Measurements from ENCODE around the gene TRAPPC10.

The TRAPPC10 gene

DNA sequence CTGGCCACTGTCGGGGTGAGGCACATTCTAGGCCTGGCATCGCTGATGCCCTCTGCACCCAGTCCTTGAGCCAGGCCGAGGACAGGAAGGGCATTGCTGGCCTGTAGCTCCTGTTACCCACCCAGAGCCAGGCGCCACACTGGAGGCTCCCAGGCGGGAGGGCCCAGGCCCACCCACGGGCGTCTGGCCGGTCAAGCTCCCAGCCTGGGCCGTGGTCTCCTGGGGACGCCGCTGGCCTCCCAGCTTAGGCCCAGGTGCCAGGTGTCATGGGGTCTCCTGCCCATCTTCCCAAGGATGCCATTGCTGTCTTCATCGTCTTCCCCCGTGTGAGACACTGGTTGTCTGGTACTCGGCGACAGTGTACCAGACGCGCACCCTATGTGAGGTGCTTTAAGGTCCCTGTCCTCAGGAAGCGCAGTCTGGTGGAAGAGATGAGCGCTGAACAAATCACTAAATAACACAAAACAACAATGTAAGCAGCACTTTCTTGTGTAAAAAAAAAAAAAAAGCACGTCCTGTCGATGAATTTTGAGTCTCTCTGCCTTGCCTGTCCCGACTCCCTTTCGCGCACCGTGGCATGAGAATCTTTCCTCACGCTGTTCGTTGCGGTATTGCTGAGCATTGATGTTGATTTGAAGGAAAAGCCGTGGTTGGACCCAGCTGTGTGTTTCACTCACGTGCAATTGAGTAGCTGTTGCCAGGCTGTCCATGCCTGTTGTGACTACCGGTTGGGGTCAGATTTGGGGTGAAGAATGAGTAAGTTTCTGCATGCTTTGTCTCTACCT, 27.0 kb upstream of the TRAPPC10 start:
- no peak overlapping the region for H3K4me3 ChIP-seq (ENCODE audit: low read length)
- H3K9ac ChIP-seq (ENCODE audit: low read depth, low read length): no peak overlapping the region
- no peaks in the 10 kb centered on the region for H3K4me1 ChIP-seq (ENCODE audit: control insufficient read depth, insufficient read depth, low read length)
- H3K36me3 ChIP-seq (ENCODE audit: insufficient read depth, low read length): peaks cover 7% of the 10 kb centered on the region
- H3K27me3 ChIP-seq (ENCODE audit: control insufficient read depth, insufficient read depth, low read length): peaks cover 3% of the 10 kb centered on the region
- no peaks in the 10 kb centered on the region for H3K9me3 ChIP-seq (replicated peaks; ENCODE audit: low read length)
- H3K4me2 ChIP-seq (ENCODE audit: low read length): no peak overlapping the region

DNA sequence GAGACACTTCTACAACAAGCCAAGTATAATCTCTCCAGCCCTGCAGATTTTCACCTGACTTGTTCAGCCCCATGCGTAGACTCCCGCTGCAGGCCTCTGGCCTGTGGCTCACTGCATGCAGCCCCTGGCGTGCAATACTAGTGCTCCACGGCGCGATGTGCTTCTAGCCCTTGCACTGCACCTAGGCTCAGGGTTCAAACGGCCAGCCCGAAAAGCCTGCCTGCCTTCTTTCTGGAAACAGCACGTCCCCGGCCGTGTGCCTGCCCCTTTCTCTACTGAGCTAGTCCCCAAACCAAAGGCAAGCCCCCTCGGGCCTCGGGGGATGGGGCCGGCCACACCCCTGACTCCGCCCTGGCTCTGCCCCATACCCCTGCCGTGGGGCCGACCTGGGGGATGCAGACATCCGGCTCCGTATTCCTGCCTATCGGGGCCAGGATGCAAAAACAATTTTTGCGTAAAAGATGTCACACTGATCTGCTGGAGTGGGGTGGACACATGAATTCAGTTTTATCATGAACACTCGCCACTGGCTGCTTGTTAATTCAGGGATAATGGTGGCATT, 26.3 kb upstream of the TRAPPC10 start:
- H3K4me3 ChIP-seq (ENCODE audit: low read length): no peak overlapping the region
- H3K4me1 ChIP-seq (ENCODE audit: control insufficient read depth, insufficient read depth, low read length): no peaks in the 10 kb centered on the region
- no peak overlapping the region for H3K4me2 ChIP-seq (ENCODE audit: low read length)
- peaks cover 3% of the 10 kb centered on the region for H3K27me3 ChIP-seq (ENCODE audit: control insufficient read depth, insufficient read depth, low read length)
- no peak overlapping the region for H3K9ac ChIP-seq (ENCODE audit: low read depth, low read length)
- H3K36me3 ChIP-seq (ENCODE audit: insufficient read depth, low read length): peaks cover 7% of the 10 kb centered on the region
- H3K9me3 ChIP-seq (replicated peaks; ENCODE audit: low read length): no peaks in the 10 kb centered on the region

DNA sequence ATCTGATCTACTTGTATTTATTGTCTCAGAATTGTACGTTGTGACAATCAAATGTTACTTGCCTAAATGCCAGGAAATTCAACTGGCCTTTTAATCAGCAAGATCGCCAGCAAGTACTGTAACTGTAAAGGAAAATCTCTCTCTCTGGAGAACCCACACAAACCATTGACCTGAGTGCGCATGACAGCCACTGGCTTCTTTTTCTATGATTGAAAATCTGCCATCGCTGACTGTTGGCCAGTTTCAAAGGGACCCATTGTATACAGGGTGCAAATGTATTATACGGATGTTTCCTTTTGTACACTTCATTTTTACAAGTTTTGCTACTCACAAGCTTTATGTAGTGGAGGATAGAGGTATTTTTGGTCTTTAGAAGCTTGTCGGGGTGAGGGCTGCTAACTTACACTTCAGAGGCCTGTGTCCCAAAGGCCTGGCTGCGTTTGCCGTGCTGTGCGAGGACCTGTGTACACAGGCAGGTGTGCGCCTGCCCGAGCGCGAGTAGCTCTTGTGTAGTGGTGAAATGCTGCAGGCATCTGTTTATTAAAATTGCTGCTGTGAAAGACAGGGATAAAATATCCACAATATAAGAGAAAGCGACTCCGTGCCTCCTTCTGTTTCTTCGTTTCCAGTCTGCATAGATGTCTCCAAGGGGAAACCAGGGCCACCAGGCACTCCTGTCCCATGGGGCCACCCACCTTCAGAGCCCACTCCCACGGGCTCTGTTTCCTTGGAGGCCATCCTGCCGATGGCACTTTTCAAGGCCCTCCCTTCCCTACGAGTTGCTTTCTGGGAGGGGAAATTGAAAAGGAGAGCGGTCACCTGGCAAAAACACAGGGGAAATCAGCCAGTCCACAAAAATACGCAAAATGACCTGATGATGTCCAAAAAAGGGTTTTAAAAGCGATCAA, 25.3 kb upstream of the TRAPPC10 start:
- Histone ChIP-seq H3K4me1 (ENCODE audit: control insufficient read depth, insufficient read depth, low read length) (no peaks in the 10 kb centered on the region), H3K4me2 (ENCODE audit: low read length) (no peak overlapping the region), H3K4me3 (ENCODE audit: low read length) (no peak overlapping the region), H3K27me3 (ENCODE audit: control insufficient read depth, insufficient read depth, low read length) (peaks cover 3% of the 10 kb centered on the region), H3K36me3 (ENCODE audit: insufficient read depth, low read length) (peaks cover 3% of the 10 kb centered on the region), H3K9me3 (replicated peaks; ENCODE audit: low read length) (no peaks in the 10 kb centered on the region), H3K9ac (ENCODE audit: low read depth, low read length) (no peak overlapping the region)

DNA sequence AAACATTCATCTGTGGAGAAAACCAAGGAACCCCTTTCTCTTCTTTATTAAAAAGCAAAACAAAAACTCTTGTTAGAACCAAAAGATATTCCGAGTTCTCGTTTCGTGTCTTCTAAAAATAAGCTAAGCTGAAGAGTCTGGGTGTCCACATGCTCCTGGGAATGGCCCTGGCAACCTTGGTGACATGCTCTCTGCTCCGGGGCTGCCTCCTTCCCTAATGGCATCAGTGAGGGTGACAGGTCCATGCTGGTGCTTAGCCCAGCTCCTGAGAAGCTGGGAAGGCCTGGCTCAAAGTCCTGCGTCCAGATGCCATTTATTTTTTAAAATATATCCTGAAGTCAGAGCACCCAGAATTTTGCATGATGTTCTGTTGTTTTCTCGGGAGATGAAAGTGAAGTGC, 24.6 kb upstream of the TRAPPC10 start:
- no peak overlapping the region for H3K4me3 ChIP-seq (ENCODE audit: low read length)
- H3K4me1 ChIP-seq (ENCODE audit: control insufficient read depth, insufficient read depth, low read length): no peaks in the 10 kb centered on the region
- H3K27me3 ChIP-seq (ENCODE audit: control insufficient read depth, insufficient read depth, low read length): peaks cover 3% of the 10 kb centered on the region
- H3K9me3 ChIP-seq (replicated peaks; ENCODE audit: low read length): no peaks in the 10 kb centered on the region
- H3K9ac ChIP-seq (ENCODE audit: low read depth, low read length): no peak overlapping the region
- peaks cover 3% of the 10 kb centered on the region for H3K36me3 ChIP-seq (ENCODE audit: insufficient read depth, low read length)
- no peak overlapping the region for H3K4me2 ChIP-seq (ENCODE audit: low read length)

DNA sequence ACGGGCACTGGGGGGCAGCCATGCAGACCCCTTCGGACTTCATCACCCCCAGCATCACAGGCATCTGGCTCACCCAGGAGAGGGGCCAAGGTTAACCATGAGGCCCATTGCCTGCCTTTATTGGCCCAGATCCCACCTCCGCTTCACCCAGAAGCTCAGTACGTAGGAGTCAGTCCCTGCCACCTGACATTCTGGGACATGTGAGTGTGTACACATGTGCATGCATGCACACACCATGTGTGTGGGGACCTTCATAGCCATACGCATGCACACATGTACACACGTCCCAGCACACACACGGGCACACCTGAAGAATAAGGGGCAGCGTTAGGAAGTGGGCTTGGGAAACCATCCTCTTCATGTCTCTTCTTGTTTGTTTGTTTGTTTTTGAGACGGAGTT, 24.1 kb upstream of the TRAPPC10 start:
- Histone ChIP-seq H3K4me3 (ENCODE audit: low read length) (no peak overlapping the region), H3K36me3 (ENCODE audit: insufficient read depth, low read length) (peaks cover 3% of the 10 kb centered on the region), H3K4me2 (ENCODE audit: low read length) (no peak overlapping the region), H3K4me1 (ENCODE audit: control insufficient read depth, insufficient read depth, low read length) (no peaks in the 10 kb centered on the region), H3K27me3 (ENCODE audit: control insufficient read depth, insufficient read depth, low read length) (peaks cover 3% of the 10 kb centered on the region), H3K9ac (ENCODE audit: low read depth, low read length) (no peak overlapping the region), H3K9me3 (replicated peaks; ENCODE audit: low read length) (no peaks in the 10 kb centered on the region)

DNA sequence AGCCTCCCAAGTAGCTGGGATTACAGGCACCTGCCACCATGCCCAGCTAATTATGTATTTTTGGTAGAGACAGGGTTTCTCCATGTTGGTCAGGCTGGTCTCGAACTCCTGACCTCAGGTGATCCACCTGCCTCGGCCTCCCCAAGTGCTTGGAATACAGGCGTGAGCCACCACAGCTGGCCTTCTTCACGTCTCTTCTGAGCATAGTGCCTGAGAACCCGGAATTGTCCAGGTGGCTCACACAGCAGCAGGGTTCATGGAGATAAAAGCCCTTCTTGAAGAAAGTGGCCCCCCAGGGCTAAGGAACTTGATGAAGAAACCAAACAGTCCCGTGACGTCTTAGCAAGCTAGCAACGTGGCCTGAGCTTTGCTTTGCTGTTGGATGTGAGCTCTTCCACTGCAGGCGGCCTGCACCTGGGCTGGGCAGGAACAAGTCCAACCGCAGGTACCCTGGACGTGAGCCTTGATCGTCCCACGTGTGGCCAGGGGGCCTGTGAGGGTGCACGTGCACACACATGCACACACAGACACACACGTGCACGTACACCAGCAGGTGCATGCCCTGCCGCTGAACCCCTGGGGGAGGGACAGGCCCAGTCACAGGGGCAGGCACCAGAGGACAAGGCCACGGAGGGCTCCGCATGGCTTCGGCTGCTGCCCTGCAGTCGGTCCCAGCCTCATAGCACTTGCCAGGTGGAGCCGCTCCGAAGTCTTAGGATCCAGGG, 23.4 kb upstream of the TRAPPC10 start:
- no peaks in the 10 kb centered on the region for H3K36me3 ChIP-seq (ENCODE audit: insufficient read depth, low read length)
- H3K9ac ChIP-seq (ENCODE audit: low read depth, low read length): no peak overlapping the region
- H3K27me3 ChIP-seq (ENCODE audit: control insufficient read depth, insufficient read depth, low read length): peaks cover 3% of the 10 kb centered on the region
- no peak overlapping the region for H3K4me3 ChIP-seq (ENCODE audit: low read length)
- no peaks in the 10 kb centered on the region for H3K4me1 ChIP-seq (ENCODE audit: control insufficient read depth, insufficient read depth, low read length)
- no peak overlapping the region for H3K4me2 ChIP-seq (ENCODE audit: low read length)
- H3K9me3 ChIP-seq (replicated peaks; ENCODE audit: low read length): no peaks in the 10 kb centered on the region

DNA sequence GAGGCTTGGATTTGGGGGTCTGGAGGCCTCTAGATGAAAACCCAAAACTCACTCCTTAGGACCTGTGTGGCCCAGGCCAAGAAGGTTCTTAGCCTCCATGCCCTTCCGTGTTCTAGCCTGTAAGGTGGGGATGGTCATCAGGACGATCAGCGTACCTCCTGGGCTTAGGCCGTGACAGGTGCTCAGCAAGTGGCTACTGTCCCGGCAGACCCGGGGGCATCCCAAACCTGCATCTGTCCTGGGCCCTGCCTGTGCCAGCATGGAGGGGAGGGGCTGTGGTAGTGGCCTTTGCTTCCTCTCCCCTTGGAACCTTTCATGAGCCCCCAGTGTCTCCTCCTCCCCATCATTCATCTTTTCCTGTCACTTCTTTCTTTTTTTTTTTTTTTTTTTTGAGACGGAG, 22.7 kb upstream of the TRAPPC10 start:
- no peaks in the 10 kb centered on the region for H3K9me3 ChIP-seq (replicated peaks; ENCODE audit: low read length)
- peaks cover 5% of the 10 kb centered on the region for H3K4me1 ChIP-seq (ENCODE audit: control insufficient read depth, insufficient read depth, low read length)
- H3K36me3 ChIP-seq (ENCODE audit: insufficient read depth, low read length): no peaks in the 10 kb centered on the region
- no peak overlapping the region for H3K4me3 ChIP-seq (ENCODE audit: low read length)
- H3K27me3 ChIP-seq (ENCODE audit: control insufficient read depth, insufficient read depth, low read length): peaks cover 3% of the 10 kb centered on the region
- H3K9ac ChIP-seq (ENCODE audit: low read depth, low read length): no peak overlapping the region
- H3K4me2 ChIP-seq (ENCODE audit: low read length): no peak overlapping the region

DNA sequence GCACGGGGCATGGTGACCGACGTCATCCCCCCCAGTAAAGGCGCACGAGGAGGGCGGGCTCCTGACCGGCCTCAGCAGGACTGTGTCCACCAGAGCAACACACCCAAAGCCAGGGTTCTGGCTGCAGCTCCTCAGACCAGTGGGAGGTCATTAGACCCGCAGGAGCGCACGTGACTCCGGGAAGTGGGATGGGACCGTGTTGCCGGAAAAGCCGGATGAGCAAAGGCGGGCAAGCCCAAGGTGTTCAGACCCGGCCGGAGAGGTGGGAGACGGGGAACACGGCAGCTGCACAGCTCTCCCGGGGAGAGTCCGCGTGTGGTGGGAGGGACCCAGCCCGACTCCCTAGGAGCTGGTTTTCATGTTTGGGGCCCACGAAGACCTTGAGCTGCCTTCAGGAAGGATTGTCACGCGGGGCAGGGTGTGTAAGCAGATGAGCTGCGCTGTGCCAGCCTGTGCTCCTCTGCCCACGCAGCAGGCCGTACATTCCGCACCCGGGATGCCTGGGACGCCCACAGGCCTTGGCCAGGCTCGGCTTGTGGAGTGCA, 20.6 kb upstream of the TRAPPC10 start:
- H3K4me2 ChIP-seq (ENCODE audit: low read length): no peak overlapping the region
- H3K27me3 ChIP-seq (ENCODE audit: control insufficient read depth, insufficient read depth, low read length): peaks cover 3% of the 10 kb centered on the region
- H3K9ac ChIP-seq (ENCODE audit: low read depth, low read length): no peak overlapping the region

DNA sequence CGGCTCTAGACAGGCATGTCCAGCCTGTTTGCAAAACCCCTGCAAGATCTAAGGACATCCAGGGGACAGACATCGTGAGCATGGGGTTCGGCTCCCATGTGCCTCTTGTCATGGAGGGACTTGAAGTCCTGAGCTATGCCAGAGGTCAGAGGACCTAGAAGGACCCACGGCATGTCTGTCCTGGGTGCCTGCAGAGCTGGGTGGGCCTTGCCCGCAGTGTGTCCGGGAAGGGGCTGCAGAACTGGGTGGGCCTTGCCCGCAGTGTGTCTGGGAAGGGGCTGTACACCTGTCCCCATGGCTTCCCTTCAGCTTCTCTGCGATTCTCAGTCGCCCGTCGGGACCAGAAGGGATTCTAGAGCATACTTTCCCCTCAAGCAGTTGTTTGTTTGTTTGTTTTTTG, 20.0 kb upstream of the TRAPPC10 start:
- Histone ChIP-seq H3K9me3 (replicated peaks; ENCODE audit: low read length) (no peaks in the 10 kb centered on the region), H3K4me3 (ENCODE audit: low read length) (no peak overlapping the region), H3K36me3 (ENCODE audit: insufficient read depth, low read length) (no peaks in the 10 kb centered on the region), H3K4me2 (ENCODE audit: low read length) (no peak overlapping the region), H3K4me1 (ENCODE audit: control insufficient read depth, insufficient read depth, low read length) (peaks cover 5% of the 10 kb centered on the region), H3K9ac (ENCODE audit: low read depth, low read length) (no peak overlapping the region), H3K27me3 (ENCODE audit: control insufficient read depth, insufficient read depth, low read length) (no peaks in the 10 kb centered on the region)

More for the DNA sequence above, 20.6 kb upstream of the TRAPPC10 start:
- Histone ChIP-seq H3K9me3 (replicated peaks; ENCODE audit: low read length) (no peaks in the 10 kb centered on the region), H3K36me3 (ENCODE audit: insufficient read depth, low read length) (no peaks in the 10 kb centered on the region), H3K4me3 (ENCODE audit: low read length) (no peak overlapping the region), H3K4me1 (ENCODE audit: control insufficient read depth, insufficient read depth, low read length) (peaks cover 5% of the 10 kb centered on the region)

DNA sequence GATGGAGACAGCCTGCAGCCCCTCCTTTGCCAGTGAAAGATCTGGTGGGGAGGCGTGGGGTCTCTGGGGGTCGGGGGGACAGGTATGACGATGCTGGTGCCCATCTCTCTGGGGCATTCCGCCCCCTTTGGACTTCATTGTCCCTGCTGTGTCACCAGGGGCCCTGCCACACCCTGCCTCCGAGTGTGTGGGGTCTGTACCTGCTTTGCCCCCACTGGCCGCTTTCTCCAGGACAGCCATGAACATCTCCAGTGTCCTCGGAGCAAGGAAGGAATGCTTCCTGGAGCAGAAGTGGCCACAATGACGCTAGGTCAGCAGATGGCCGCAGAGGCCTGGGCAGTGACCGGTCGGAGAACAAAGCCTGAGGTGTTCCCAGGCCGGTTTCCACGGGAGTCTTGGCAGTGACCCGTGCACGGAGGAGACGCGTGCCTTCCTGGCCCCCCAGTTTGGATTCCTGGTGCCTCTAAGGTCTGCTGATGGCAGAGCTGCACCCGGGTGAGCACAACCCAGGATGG, 18.6 kb upstream of the TRAPPC10 start:
- no peaks in the 10 kb centered on the region for H3K9me3 ChIP-seq (replicated peaks; ENCODE audit: low read length)
- no peak overlapping the region for H3K4me2 ChIP-seq (ENCODE audit: low read length)
- H3K9ac ChIP-seq (ENCODE audit: low read depth, low read length): no peak overlapping the region
- no peak overlapping the region for H3K4me3 ChIP-seq (ENCODE audit: low read length)
- H3K4me1 ChIP-seq (ENCODE audit: control insufficient read depth, insufficient read depth, low read length): peaks cover 9% of the 10 kb centered on the region
- H3K36me3 ChIP-seq (ENCODE audit: insufficient read depth, low read length): no peaks in the 10 kb centered on the region
- H3K27me3 ChIP-seq (ENCODE audit: control insufficient read depth, insufficient read depth, low read length): no peaks in the 10 kb centered on the region

DNA sequence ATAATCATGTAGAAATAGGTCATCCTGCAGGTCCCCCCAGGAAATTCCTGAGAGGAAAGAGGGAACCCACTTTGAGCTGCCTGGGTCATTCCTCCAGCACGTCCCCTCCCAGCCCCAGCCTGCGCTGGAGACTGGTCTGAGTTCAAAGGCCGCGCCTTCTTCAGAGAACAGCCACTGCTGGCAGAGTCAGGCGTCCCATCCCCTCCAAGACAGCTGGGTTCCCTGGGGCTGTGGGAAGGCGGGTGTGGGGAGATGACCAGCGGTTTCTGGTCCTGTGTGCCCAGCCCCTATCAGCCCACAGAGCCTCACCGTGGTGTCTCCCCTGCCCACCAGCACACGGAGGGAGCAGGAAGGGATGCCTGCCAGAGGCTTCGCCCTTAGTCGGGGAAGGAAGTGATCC, 18.0 kb upstream of the TRAPPC10 start:
- H3K4me2 ChIP-seq (ENCODE audit: low read length): no peak overlapping the region

More for the DNA sequence above, 18.0 kb upstream of the TRAPPC10 start:
- no peak overlapping the region for H3K4me3 ChIP-seq (ENCODE audit: low read length)
- peaks cover 9% of the 10 kb centered on the region for H3K4me1 ChIP-seq (ENCODE audit: control insufficient read depth, insufficient read depth, low read length)
- no peaks in the 10 kb centered on the region for H3K9me3 ChIP-seq (replicated peaks; ENCODE audit: low read length)
- no peaks in the 10 kb centered on the region for H3K27me3 ChIP-seq (ENCODE audit: control insufficient read depth, insufficient read depth, low read length)
- no peaks in the 10 kb centered on the region for H3K36me3 ChIP-seq (ENCODE audit: insufficient read depth, low read length)
- no peak overlapping the region for H3K9ac ChIP-seq (ENCODE audit: low read depth, low read length)
